ENCODE measurements around the gene PXMP2. TPM values are rescaled to one million over a fixed set of nuclear protein-coding genes. Genes with fewer than 3 reads are reported as not detected.

The PXMP2 gene
- polyA plus RNA-seq, 1 donor (not counting 4 experiments of a cell fraction or from before 2014, with no cell fraction given), result 18.0 TPM

GRCh38 chr12:132672678-132673077, 14.7 kb upstream of the PXMP2 start:
- H3K4me1 ChIP-seq (ENCODE audit: control insufficient read depth, extremely low read depth, insufficient read depth, low read length), result peaks cover 3% of the 10 kb centered on the region
- dilution Hi-C loops (cut with MboI; ENCODE audit: extremely low pct_ligation_motif_present, low sequenced_read_pairs), result no loop called here
- H3K9ac ChIP-seq (ENCODE audit: control insufficient read depth, extremely low read depth, insufficient read depth, low read length), result no peak overlapping the region
- no peak for FAIRE-seq
- H3K27ac ChIP-seq (ENCODE audit: control insufficient read depth, insufficient read depth, low read length), result no peak overlapping the region
- no peak for DNase-seq (ENCODE audit: low read depth, low spot score)
- H3K4me3 ChIP-seq (ENCODE audit: control insufficient read depth in 2 of 3, extremely low read depth in 1 of 3, insufficient read depth in 2 of 3, low read depth in 1 of 3, low read length in 3 of 3), result no peak overlapping the region
- TF ChIP-seq CTCF (optimal IDR thresholded peaks at IDR 0.05 in 1 of 3, IDR thresholded peaks at IDR 0.05 in 1 of 3, conservative IDR thresholded peaks at IDR 0.05 in 1 of 3; ENCODE audit: extremely low read depth in 1 of 3, insufficient read depth in 2 of 3, low read length in 3 of 3) (no peak), EZH2 (IDR thresholded peaks at IDR 0.05; ENCODE audit: low read length) (no peak)
- H3K27me3 ChIP-seq (ENCODE audit: control insufficient read depth, extremely low read depth, insufficient read depth, low read length), result no peaks in the 10 kb centered on the region
- no peak overlapping the region for H2AFZ ChIP-seq (ENCODE audit: control insufficient read depth, low read length)
- no peaks in the 10 kb centered on the region for H3K79me2 ChIP-seq (ENCODE audit: control insufficient read depth, insufficient read depth, low read length)
- H3K36me3 ChIP-seq (ENCODE audit: control insufficient read depth in 2 of 2, extremely low read depth in 1 of 2, insufficient read depth in 2 of 2, low read length in 2 of 2), result peaks cover 29 to 49% of the 10 kb centered on the region in 2 experiments
- no peaks in the 10 kb centered on the region for H3K9me1 ChIP-seq (ENCODE audit: control insufficient read depth, extremely low read depth, insufficient read depth, low read length)
- peaks cover 3% of the 10 kb centered on the region for H4K20me1 ChIP-seq (ENCODE audit: control insufficient read depth, extremely low read depth, insufficient read depth, low read length)
- no peak overlapping the region for H3K4me2 ChIP-seq (ENCODE audit: control insufficient read depth, extremely low read depth, insufficient read depth, low read depth, low read length)
- no peaks in the 10 kb centered on the region for H3K9me3 ChIP-seq (ENCODE audit: control insufficient read depth, low read depth, low read length)

GRCh38 chr12:132673288-132674179, 13.9 kb upstream of the PXMP2 start:
- Histone ChIP-seq H4K20me1 (ENCODE audit: control insufficient read depth, extremely low read depth, insufficient read depth, low read length) (peaks cover 3% of the 10 kb centered on the region), H3K79me2 (ENCODE audit: control insufficient read depth, insufficient read depth, low read length) (no peaks in the 10 kb centered on the region), H3K27me3 (ENCODE audit: control insufficient read depth, extremely low read depth, insufficient read depth, low read length) (no peaks in the 10 kb centered on the region), H3K4me2 (ENCODE audit: control insufficient read depth, extremely low read depth, insufficient read depth, low read depth, low read length) (no peak overlapping the region), H3K4me3 (ENCODE audit: control insufficient read depth in 2 of 3, extremely low read depth in 1 of 3, insufficient read depth in 2 of 3, low read depth in 1 of 3, low read length in 3 of 3) (no peak overlapping the region), H3K27ac (ENCODE audit: control insufficient read depth, insufficient read depth, low read length) (no peak overlapping the region), H3K9me1 (ENCODE audit: control insufficient read depth, extremely low read depth, insufficient read depth, low read length) (no peaks in the 10 kb centered on the region), H3K36me3 (ENCODE audit: control insufficient read depth in 2 of 2, extremely low read depth in 1 of 2, insufficient read depth in 2 of 2, low read length in 2 of 2) (peaks cover 23 to 44% of the 10 kb centered on the region in 2 experiments), H3K4me1 (ENCODE audit: control insufficient read depth, extremely low read depth, insufficient read depth, low read length) (peaks cover 3% of the 10 kb centered on the region), H3K9me3 (ENCODE audit: control insufficient read depth, low read depth, low read length) (no peaks in the 10 kb centered on the region), H2AFZ (ENCODE audit: control insufficient read depth, low read length) (no peak overlapping the region), H3K9ac (ENCODE audit: control insufficient read depth, extremely low read depth, insufficient read depth, low read length) (no peak overlapping the region)
- DNase-seq (ENCODE audit: low read depth, low spot score) (no peak), FAIRE-seq (no peak)
- TF ChIP-seq EZH2 (IDR thresholded peaks at IDR 0.05; ENCODE audit: low read length) (no peak), CTCF (optimal IDR thresholded peaks at IDR 0.05 in 1 of 3, IDR thresholded peaks at IDR 0.05 in 1 of 3, conservative IDR thresholded peaks at IDR 0.05 in 1 of 3; ENCODE audit: extremely low read depth in 1 of 3, insufficient read depth in 2 of 3, low read length in 3 of 3) (no peak)
- dilution Hi-C loops (cut with MboI; ENCODE audit: extremely low pct_ligation_motif_present, low sequenced_read_pairs), result no loop called here
